GM12801 (cell line): ENCODE data around the gene TMEM259.

ENCODE experiments used
- CTCF ChIP-seq: IDR thresholded peaks from one replicate; pipeline ENCODE4 v1.5.1; 2011; ENCODE audit warnings: control low read depth; ENCODE audit not compliant: insufficient read length; ENCODE audit errors: extremely low read depth

Gene TMEM259

GRCh38 chr19:1018932-1019615 is 1.8 kb downstream of the TMEM259 start:
- TF ChIP-seq CTCF = no peak

- TF ChIP-seq CTCF = no peak
Observed at GRCh38 chr19:1018393-1018792, 2.5 kb downstream of the TMEM259 start.

DNA sequence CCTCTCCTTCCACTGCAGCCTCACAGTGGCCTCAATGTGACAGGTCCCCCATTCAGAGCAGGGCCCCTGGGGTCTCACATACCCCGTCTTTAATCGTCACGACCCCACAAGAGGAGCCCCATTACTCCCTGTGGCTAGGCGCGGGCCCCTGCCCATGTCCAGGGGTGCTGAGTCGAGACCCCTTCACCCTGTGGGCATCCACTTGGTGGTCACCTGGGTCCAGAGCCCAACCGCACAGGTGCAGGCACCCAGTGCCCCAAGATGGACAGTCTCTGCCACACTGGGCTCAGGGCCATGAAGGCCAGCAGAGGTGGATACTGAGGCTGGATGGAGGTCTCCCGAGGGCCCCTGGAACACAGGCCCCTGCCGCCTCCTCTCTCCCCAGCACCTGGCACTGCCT is 3.0 kb downstream of the TMEM259 start:
- TF ChIP-seq CTCF = no peak

DNA sequence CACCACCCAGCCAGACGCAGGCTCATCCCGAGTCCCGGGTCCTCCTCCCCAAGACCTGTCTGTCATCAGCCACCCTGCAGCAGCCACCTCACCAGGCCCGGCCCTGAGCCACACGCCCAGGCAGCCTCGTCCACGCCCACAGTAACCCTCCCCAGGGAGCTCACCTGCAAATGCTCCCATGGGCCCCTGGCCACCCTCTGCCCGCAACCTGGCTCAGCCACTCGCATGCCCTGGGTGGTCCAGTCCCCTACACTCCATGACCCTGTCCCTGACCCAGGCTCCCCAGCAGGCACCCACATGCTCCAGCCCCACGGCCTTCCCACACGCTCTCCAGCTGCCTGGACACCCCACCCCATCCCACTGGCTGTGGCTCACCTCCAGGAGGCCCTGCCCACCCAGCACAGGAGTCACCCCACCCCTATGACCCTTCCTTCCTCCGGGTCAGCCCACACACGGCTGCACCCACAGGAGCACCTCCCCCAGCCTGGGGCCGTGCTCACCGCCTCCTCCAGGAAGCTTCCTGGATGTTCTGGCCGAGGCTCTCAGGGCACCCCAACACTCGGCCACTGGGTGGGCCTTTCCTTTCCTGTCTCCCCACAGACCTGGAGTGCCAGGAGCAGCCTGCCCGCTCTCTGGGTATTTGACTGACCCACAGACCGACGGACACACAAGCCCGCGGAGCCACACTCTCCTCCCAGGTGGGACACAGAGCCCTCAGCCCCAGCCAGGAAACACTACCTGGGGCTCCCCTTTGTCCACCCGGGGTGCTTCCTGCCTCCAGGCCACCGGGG is 3.6 kb downstream of the TMEM259 start:
- no peak for TF ChIP-seq CTCF

GRCh38 chr19:1016647-1017114 is 4.2 kb downstream of the TMEM259 start:
- TF ChIP-seq CTCF = no peak

DNA sequence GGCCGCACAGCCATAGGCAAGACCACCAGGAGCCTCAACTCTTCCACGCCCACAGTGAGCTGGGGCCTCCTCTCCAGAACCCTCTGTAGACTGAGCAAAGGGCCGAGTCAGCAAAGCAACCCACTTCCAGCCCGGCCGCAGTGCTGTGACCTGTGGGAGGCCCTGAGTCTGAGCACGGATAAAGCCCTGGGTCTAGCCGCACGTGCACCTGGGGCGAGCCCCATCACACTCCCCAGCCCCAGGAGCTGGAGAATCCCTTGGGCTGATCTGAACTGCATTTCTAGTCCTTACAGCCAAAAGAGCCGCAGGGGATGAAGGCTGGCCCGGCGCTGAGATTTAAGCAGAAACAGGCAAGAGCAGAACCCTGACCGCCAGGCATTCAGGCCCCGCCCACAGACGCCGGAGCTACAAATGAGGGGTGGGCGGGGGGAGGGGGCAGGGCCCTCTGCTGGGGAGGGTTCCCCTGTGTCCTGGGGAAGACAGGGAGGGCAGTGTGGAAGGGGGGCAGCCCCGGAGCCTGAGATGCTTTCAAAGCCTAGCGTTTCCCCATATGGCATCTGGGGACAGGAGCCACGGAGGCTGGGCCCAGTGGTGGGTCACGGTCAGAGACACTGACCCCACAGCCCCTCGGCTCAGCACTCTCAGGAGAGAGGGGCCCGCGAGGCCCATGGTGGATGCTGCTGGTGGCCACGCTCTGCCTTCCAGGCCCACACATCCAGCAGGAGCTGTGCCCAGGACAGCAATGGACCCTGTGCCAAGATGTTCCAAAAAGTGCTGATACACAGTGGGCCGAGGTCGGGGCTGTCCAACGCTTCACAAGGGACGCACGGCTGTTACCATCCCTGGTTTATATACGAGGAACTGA is 4.9 kb downstream of the TMEM259 start:
- TF ChIP-seq CTCF = no peak
